ENCODE results near the gene SEC14L3. TPM values are rescaled to one million over a fixed set of nuclear protein-coding genes. Genes with fewer than 3 reads are reported as not detected.

Gene SEC14L3
- total and polyA plus RNA-seq, 2 experiments from 2014 or later = not detected

DNA sequence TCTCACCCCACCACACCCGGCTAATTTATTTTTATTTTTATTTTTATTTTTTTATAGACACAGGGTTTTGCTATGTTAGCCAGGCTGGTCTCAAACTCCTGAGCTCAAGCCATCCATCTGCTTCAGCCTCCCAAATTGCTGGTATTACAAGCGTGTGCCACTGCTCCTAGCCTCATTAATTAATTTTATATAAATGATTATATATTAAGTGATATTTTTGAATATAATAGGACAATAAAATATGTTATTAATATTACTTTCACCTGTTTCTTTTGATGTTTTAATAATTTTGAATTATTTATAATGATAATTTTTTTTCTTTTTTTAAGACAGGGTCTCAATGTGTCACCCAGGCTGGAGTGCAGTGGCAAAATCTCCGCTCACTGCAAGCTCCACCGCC, 35.9 kb upstream of the SEC14L3 start:
- Histone ChIP-seq H3K4me2 (ENCODE audit: unreplicated experiment) (no peak overlapping the region), H3K4me3 (no peak overlapping the region), H3K9me2 (ENCODE audit: insufficient read depth) (no peaks in the 10 kb centered on the region), H3K27ac (no peak overlapping the region), H3F3A (ENCODE audit: insufficient read depth) (no peaks in the 10 kb centered on the region), H3K4me1 (ENCODE audit: insufficient read depth) (no peaks in the 10 kb centered on the region), H3K79me2 (ENCODE audit: insufficient read depth) (no peaks in the 10 kb centered on the region), H4K20me1 (ENCODE audit: insufficient read depth) (no peaks in the 10 kb centered on the region), H3K9me3 (ENCODE audit: low read depth) (no peaks in the 10 kb centered on the region), H2AFZ (no peak overlapping the region), H3K27me3 (replicated peaks; ENCODE audit: insufficient read depth) (no peaks in the 10 kb centered on the region; the same call in 1 of the 2 replicates), H3K36me3 (ENCODE audit: low read depth) (no peaks in the 10 kb centered on the region), H3K9ac (no peak overlapping the region)
- no peak for DNase-seq
- in situ Hi-C loops (cut with MboI) = no loop called here
- TF ChIP-seq EZH2 (IDR thresholded peaks at IDR 0.05; ENCODE audit: insufficient read depth, poor library complexity, severe bottlenecking) = no peak
- TF ChIP-seq EZH2phosphoT487 (IDR thresholded peaks at IDR 0.05; ENCODE audit: insufficient read depth, low read depth) = no peak
- WGBS, 2 experiments (ENCODE audit: low coverage in 1 of 2, low lambda C conversion rate in 2 of 2, missing lambda C conversion rate in 2 of 2) = 60 to 64% methylated on average over 4 of the region's 4 CpGs

GRCh38 chr22:30506507-30506968, 34.7 kb upstream of the SEC14L3 start:
- H3K79me2 ChIP-seq (ENCODE audit: insufficient read depth) = no peaks in the 10 kb centered on the region
- no peaks in the 10 kb centered on the region for H3K9me3 ChIP-seq (ENCODE audit: low read depth)
- H3K36me3 ChIP-seq (ENCODE audit: low read depth) = no peaks in the 10 kb centered on the region
- no peak for TF ChIP-seq EZH2 (IDR thresholded peaks at IDR 0.05; ENCODE audit: insufficient read depth, poor library complexity, severe bottlenecking)
- TF ChIP-seq EZH2phosphoT487 (IDR thresholded peaks at IDR 0.05; ENCODE audit: insufficient read depth, low read depth) = no peak
- no peak overlapping the region for H2AFZ ChIP-seq
- H3K27ac ChIP-seq = no peak overlapping the region
- H3K4me3 ChIP-seq = no peak overlapping the region
- DNase-seq = no peak
- no peaks in the 10 kb centered on the region for H3F3A ChIP-seq (ENCODE audit: insufficient read depth)
- no peaks in the 10 kb centered on the region; the same call in 1 of the 2 replicates for H3K27me3 ChIP-seq (replicated peaks; ENCODE audit: insufficient read depth)
- H3K4me2 ChIP-seq (ENCODE audit: unreplicated experiment) = no peak overlapping the region
- H3K9ac ChIP-seq = no peak overlapping the region
- H3K4me1 ChIP-seq (ENCODE audit: insufficient read depth) = no peaks in the 10 kb centered on the region
- WGBS, 2 experiments (ENCODE audit: low coverage in 1 of 2, low lambda C conversion rate in 2 of 2, missing lambda C conversion rate in 2 of 2) = 46 to 67% methylated on average over 8 of the region's 8 CpGs
- H4K20me1 ChIP-seq (ENCODE audit: insufficient read depth) = no peaks in the 10 kb centered on the region
- in situ Hi-C loops (cut with MboI) = no loop called here
- no peaks in the 10 kb centered on the region for H3K9me2 ChIP-seq (ENCODE audit: insufficient read depth)

DNA sequence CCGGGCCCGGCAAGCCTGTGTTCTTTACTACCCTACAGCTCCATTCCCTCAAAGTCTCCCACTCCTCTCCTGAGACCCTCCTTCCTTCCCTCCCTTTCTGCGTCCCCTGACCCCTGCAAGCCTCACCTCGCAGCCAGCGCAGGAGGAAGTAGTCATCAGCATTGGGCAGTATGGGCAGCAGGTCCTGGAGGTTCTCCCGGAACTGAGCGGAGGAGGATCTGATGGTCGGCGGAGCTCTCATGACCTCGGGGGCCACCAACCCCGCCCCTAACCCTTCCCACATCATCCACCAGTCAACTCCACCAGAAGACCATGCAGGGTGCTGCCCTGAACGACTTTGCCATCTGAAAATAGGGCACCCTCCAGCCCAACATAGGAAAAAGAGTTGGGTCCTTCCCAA, 31.7 kb upstream of the SEC14L3 start:
- in situ Hi-C loops (cut with MboI) = no loop called here
- Histone ChIP-seq H4K20me1 (ENCODE audit: insufficient read depth) (no peaks in the 10 kb centered on the region), H2AFZ (no peak overlapping the region), H3K36me3 (ENCODE audit: low read depth) (no peaks in the 10 kb centered on the region), H3K4me1 (ENCODE audit: insufficient read depth) (no peaks in the 10 kb centered on the region), H3K9me2 (ENCODE audit: insufficient read depth) (no peaks in the 10 kb centered on the region), H3K27me3 (replicated peaks; ENCODE audit: insufficient read depth) (no peaks in the 10 kb centered on the region; the same call in 1 of the 2 replicates), H3K27ac (no peak overlapping the region), H3K9ac (no peak overlapping the region), H3K4me3 (no peak overlapping the region), H3K4me2 (ENCODE audit: unreplicated experiment) (no peak overlapping the region), H3K9me3 (ENCODE audit: low read depth) (no peaks in the 10 kb centered on the region), H3K79me2 (ENCODE audit: insufficient read depth) (no peaks in the 10 kb centered on the region), H3F3A (ENCODE audit: insufficient read depth) (no peaks in the 10 kb centered on the region)
- WGBS, 2 experiments (ENCODE audit: low coverage in 1 of 2, low lambda C conversion rate in 2 of 2, missing lambda C conversion rate in 2 of 2) = 82 to 83% methylated on average over 12 of the region's 12 CpGs
- DNase-seq = no peak
- TF ChIP-seq EZH2 (IDR thresholded peaks at IDR 0.05; ENCODE audit: insufficient read depth, poor library complexity, severe bottlenecking) (no peak), EZH2phosphoT487 (IDR thresholded peaks at IDR 0.05; ENCODE audit: insufficient read depth, low read depth) (no peak)

GRCh38 chr22:30502911-30503310, 31.1 kb upstream of the SEC14L3 start:
- Histone ChIP-seq H3K36me3 (ENCODE audit: low read depth) (no peaks in the 10 kb centered on the region), H3K79me2 (ENCODE audit: insufficient read depth) (no peaks in the 10 kb centered on the region), H3F3A (ENCODE audit: insufficient read depth) (no peaks in the 10 kb centered on the region), H4K20me1 (ENCODE audit: insufficient read depth) (no peaks in the 10 kb centered on the region), H3K4me1 (ENCODE audit: insufficient read depth) (no peaks in the 10 kb centered on the region), H3K27ac (no peak overlapping the region), H3K4me2 (ENCODE audit: unreplicated experiment) (no peak overlapping the region), H2AFZ (no peak overlapping the region), H3K4me3 (no peak overlapping the region), H3K9ac (no peak overlapping the region), H3K9me2 (ENCODE audit: insufficient read depth) (no peaks in the 10 kb centered on the region), H3K27me3 (replicated peaks; ENCODE audit: insufficient read depth) (no peaks in the 10 kb centered on the region; the same call in 1 of the 2 replicates), H3K9me3 (ENCODE audit: low read depth) (no peaks in the 10 kb centered on the region)
- no peak for DNase-seq
- WGBS, 2 experiments (ENCODE audit: low coverage in 1 of 2, low lambda C conversion rate in 2 of 2, missing lambda C conversion rate in 2 of 2) = 74 to 84% methylated on average over 3 of the region's 3 CpGs
- in situ Hi-C loops (cut with MboI) = no loop called here
- TF ChIP-seq EZH2phosphoT487 (IDR thresholded peaks at IDR 0.05; ENCODE audit: insufficient read depth, low read depth) = no peak
- no peak for TF ChIP-seq EZH2 (IDR thresholded peaks at IDR 0.05; ENCODE audit: insufficient read depth, poor library complexity, severe bottlenecking)

- Histone ChIP-seq H2AFZ (no peak overlapping the region), H3K9me2 (ENCODE audit: insufficient read depth) (no peaks in the 10 kb centered on the region), H3K4me2 (ENCODE audit: unreplicated experiment) (no peak overlapping the region), H3K36me3 (ENCODE audit: low read depth) (no peaks in the 10 kb centered on the region), H4K20me1 (ENCODE audit: insufficient read depth) (no peaks in the 10 kb centered on the region), H3K27ac (no peak overlapping the region), H3F3A (ENCODE audit: insufficient read depth) (no peaks in the 10 kb centered on the region), H3K79me2 (ENCODE audit: insufficient read depth) (no peaks in the 10 kb centered on the region), H3K4me3 (no peak overlapping the region), H3K9ac (no peak overlapping the region), H3K9me3 (ENCODE audit: low read depth) (no peaks in the 10 kb centered on the region), H3K27me3 (replicated peaks; ENCODE audit: insufficient read depth) (no peaks in the 10 kb centered on the region; the same call in 1 of the 2 replicates), H3K4me1 (ENCODE audit: insufficient read depth) (no peaks in the 10 kb centered on the region)
- 77 to 79% methylated on average over 4 of the region's 4 CpGs for WGBS, 2 experiments (ENCODE audit: low coverage in 1 of 2, low lambda C conversion rate in 2 of 2, missing lambda C conversion rate in 2 of 2)
- no peak for DNase-seq
- no peak for TF ChIP-seq EZH2 (IDR thresholded peaks at IDR 0.05; ENCODE audit: insufficient read depth, poor library complexity, severe bottlenecking)
- no peak for TF ChIP-seq EZH2phosphoT487 (IDR thresholded peaks at IDR 0.05; ENCODE audit: insufficient read depth, low read depth)
- in situ Hi-C loops (cut with MboI) = no loop called here
Measured at GRCh38 chr22:30502153-30502552, 30.3 kb upstream of the SEC14L3 start.

Data from GM23248 (cell line).